ENCODE data around the gene NR5A2.

DNA sequence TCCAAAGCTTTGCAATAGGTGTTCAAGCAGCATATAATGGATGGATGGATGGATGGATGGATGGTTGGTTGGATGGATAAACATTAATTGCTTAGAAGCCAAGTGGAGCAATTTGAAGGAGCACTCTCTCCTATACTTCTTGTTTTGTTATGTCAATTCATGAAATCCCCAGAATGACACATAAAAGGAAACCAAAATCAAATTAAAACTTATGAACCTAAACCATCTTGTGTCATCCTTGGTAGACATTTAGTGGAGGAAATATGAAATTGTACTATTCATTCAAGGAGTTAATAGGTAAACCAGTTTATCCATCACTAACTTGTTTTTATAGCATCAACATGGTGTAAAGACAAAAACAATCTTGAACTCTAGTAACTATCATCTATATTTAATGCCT is 122.5 kb downstream of the NR5A2 start:
- TF ChIP-seq SUZ12 (IDR thresholded peaks at IDR 0.05; ENCODE audit: unreplicated experiment) (no peak), POLR2AphosphoS5 (IDR thresholded peaks at IDR 0.05; ENCODE audit: low read length) (no peak), YY1 (IDR thresholded peaks at IDR 0.05; ENCODE audit: low read depth, low read length) (no peak), POLR2A (IDR thresholded peaks at IDR 0.05; ENCODE audit: low read depth, low read length) (no peak), ETV6 (conservative IDR thresholded peaks at IDR 0.05 in 1 of 2, IDR thresholded peaks at IDR 0.05 in 1 of 2; ENCODE audit: borderline replicate concordance in 1 of 2, low read depth in 1 of 2) (no peak), FOS (IDR thresholded peaks at IDR 0.05; ENCODE audit: borderline replicate concordance, extremely low read depth, insufficient read length) (no peak), CHD4 (IDR thresholded peaks at IDR 0.05) (no peak), HDAC6 (IDR thresholded peaks at IDR 0.05; ENCODE audit: unreplicated experiment) (no peak)

Data from GM12878 (cell line).